Nephron (organoid): Measurements from ENCODE around the gene TRABD.

Experiments
- H3K27ac Mint-ChIP-seq, 3 experiments: 2 replicates each; pipeline ENCODE4 v1.8.0; 2020; ENCODE audit warnings: mixed read lengths in 3 of 3, mild to moderate bottlenecking in 2 of 3, moderate library complexity in 1 of 3
- H3K27me3 Mint-ChIP-seq: 2 replicates; pipeline ENCODE4 v1.8.0; 2021; ENCODE audit warnings: low read depth, mild to moderate bottlenecking, moderate library complexity, mixed read lengths
- H3K36me3 Mint-ChIP-seq: 2 replicates; pipeline ENCODE4 v1.8.0; 2020; ENCODE audit warnings: low read depth, mixed read lengths
- H3K4me1 Mint-ChIP-seq: 2 replicates; pipeline ENCODE4 v1.8.0; 2020; ENCODE audit warnings: mixed read lengths
- H3K4me3 Mint-ChIP-seq, 3 experiments: 2 replicates each; pipeline ENCODE4 v1.8.0; 2020; ENCODE audit warnings: mild to moderate bottlenecking in 3 of 3, mixed read lengths in 3 of 3, moderate library complexity in 2 of 3
- H3K9me3 Mint-ChIP-seq: 2 replicates; pipeline ENCODE4 v1.8.0; 2020; ENCODE audit warnings: mixed read lengths
- CTCF ChIP-seq, 3 experiments: fragments of 200-600 bp; sonication (generic); IDR thresholded peaks; one replicate each; pipeline ENCODE4 v1.5.0; 2021; ENCODE audit warnings: antibody characterized with exemption in 3 of 3; ENCODE audit not compliant: unreplicated experiment in 3 of 3

Gene TRABD

GRCh38 chr22:50197856-50198623 is 12.3 kb downstream of the TRABD start:
- Mint-ChIP-seq H3K4me3 (peak overlapping the region; percentile 43 to 59 (median 59)), H3K9me3 (no peaks in the 10 kb centered on the region)

GRCh38 chr22:50198624-50199017 is 12.9 kb downstream of the TRABD start:
- Mint-ChIP-seq H3K36me3 (peaks cover 10% of the 10 kb centered on the region), H3K4me1 (peaks cover 9% of the 10 kb centered on the region), H3K9me3 (no peaks in the 10 kb centered on the region), H3K4me3 (peak overlapping the region in 1 of 3 experiments; percentile 30), H3K27ac (no peak overlapping the region), H3K27me3 (peaks cover 7% of the 10 kb centered on the region)
- no peak for TF ChIP-seq CTCF (IDR thresholded peaks at IDR 0.05; ENCODE audit: unreplicated experiment in 3 of 3)

More at GRCh38 chr22:50197856-50198623, 12.3 kb downstream of the TRABD start:
- peaks cover 9% of the 10 kb centered on the region for H3K4me1 Mint-ChIP-seq
- H3K27me3 Mint-ChIP-seq, result peaks cover 4% of the 10 kb centered on the region
- no peak for TF ChIP-seq CTCF (IDR thresholded peaks at IDR 0.05; ENCODE audit: unreplicated experiment in 3 of 3)
- H3K27ac Mint-ChIP-seq, result no peak overlapping the region
- H3K36me3 Mint-ChIP-seq, result peaks cover 4% of the 10 kb centered on the region

GRCh38 chr22:50199251-50199721 is 13.6 kb downstream of the TRABD start:
- H3K36me3 Mint-ChIP-seq, result peaks cover 15% of the 10 kb centered on the region
- peaks cover 7% of the 10 kb centered on the region for H3K27me3 Mint-ChIP-seq
- no peaks in the 10 kb centered on the region for H3K9me3 Mint-ChIP-seq
- peaks cover 9% of the 10 kb centered on the region for H3K4me1 Mint-ChIP-seq
- peak overlapping the region; percentile 72 to 82 (median 72) for H3K4me3 Mint-ChIP-seq
- no peak for TF ChIP-seq CTCF (IDR thresholded peaks at IDR 0.05; ENCODE audit: unreplicated experiment in 3 of 3)
- H3K27ac Mint-ChIP-seq, result no peak overlapping the region

- Mint-ChIP-seq H3K36me3 (peaks cover 20% of the 10 kb centered on the region), H3K4me3 (peak overlapping the region; percentile 72 to 82 (median 72)), H3K4me1 (peaks cover 12% of the 10 kb centered on the region), H3K27ac (no peak overlapping the region), H3K9me3 (no peaks in the 10 kb centered on the region), H3K27me3 (peaks cover 7% of the 10 kb centered on the region)
- TF ChIP-seq CTCF (IDR thresholded peaks at IDR 0.05; ENCODE audit: unreplicated experiment in 3 of 3), result no peak
These were observed 14.2 kb downstream of the TRABD start for GRCh38 chr22:50199829-50200460.

GRCh38 chr22:50200461-50201190 is 14.9 kb downstream of the TRABD start, which contains the start of gene SELENOO:
Gene SELENOO, plus strand, starts transcription at chr22:50201011. Its CDS starts 26 bp downstream, at chr22:50201037.
- Mint-ChIP-seq H3K4me3 (peak within 1 kb of the TSS; percentile 93 to 94 (median 93)), H3K27me3 (peaks cover 7% of the 10 kb centered on the region), H3K36me3 (peaks cover 24% of the 10 kb centered on the region), H3K4me1 (peaks cover 16% of the 10 kb centered on the region), H3K27ac (peak within 1 kb of the TSS; percentile 40 to 87 (median 86)), H3K9me3 (no peaks in the 10 kb centered on the region)
- no peak for TF ChIP-seq CTCF (IDR thresholded peaks at IDR 0.05; ENCODE audit: unreplicated experiment in 3 of 3)
